ENCODE data around the gene OTUD5.
A peak's percentile ranks its signal among the peaks of the same experiment; 100 is the strongest.

DNA sequence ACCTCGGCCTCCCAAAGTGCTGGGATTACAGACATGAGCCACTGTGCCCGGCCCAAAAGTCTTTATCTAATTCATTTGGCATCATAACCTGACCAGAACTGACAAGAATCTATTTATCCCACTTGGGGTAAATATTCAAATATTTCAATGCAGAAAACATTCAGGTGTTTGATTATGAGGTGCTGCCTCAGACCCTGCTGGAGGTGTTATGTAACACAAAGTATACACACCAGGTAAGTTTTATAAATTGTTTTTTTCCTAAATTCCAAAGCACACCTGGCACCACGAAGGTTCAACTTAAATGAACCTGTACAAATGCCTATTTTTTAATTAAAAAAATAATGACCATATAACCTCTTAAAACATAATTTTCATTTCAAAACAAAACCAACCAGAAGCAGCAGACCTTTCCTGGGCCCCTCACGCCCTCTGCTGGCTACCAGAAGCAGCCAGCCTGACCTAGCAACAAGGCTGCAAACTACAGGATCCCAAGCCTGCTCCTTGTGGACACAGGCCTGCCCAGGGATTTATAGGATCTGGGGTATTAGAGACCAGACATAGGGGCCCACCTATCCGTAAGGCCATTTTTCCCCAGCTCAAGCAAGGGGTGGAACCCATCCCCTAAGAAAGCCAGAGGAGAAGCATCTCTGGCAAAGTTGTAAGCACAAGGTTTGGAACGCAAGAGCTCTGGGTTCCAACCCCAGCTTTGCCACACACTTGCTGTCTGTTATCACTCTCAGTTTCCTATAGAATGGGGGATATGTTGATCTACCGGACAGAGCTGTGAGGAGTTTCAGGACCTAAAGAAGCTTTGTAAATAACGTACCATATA lies 11.7 kb downstream of the OTUD5 start:
- TF ChIP-seq CTCF (conservative IDR thresholded peaks at IDR 0.05 in 1 of 2, IDR thresholded peaks at IDR 0.05 in 1 of 2; ENCODE audit: low read depth in 1 of 2, low read length in 2 of 2), result peak; percentile 54 to 78
- TF ChIP-seq EZH2 (IDR thresholded peaks at IDR 0.05; ENCODE audit: low read length, missing control alignments), result no peak
